H9 (cell line): ENCODE results near the gene CHCHD6. TPM values are rescaled to one million over a fixed set of nuclear protein-coding genes. Genes with fewer than 3 reads are reported as not detected.

Experiments used
- DNase-seq: peaks from one replicate; pipeline ENCODE4 v3.0.0-alpha.2; 2017
- H2AFZ ChIP-seq: one replicate; pipeline ENCODE4 v1.6.1; 2013; ENCODE audit warnings: mild to moderate bottlenecking, low read length, control low read depth, moderate library complexity
- H2AK5ac ChIP-seq: 2 replicates; pipeline ENCODE4 v1.6.1; 2013; ENCODE audit warnings: low read length, control low read depth, mixed read lengths; ENCODE audit not compliant: insufficient read length
- H2BK120ac ChIP-seq: one replicate; pipeline ENCODE4 v1.6.1; 2013; ENCODE audit warnings: low read depth, mild to moderate bottlenecking, low read length, control low read depth, inconsistent platforms; ENCODE audit not compliant: poor library complexity, severe bottlenecking
- H2BK12ac ChIP-seq: 2 replicates; pipeline ENCODE4 v1.6.1; 2013; ENCODE audit warnings: low read length, control low read depth, mixed read lengths, low read depth; ENCODE audit not compliant: insufficient read length
- H2BK15ac ChIP-seq: 2 replicates; pipeline ENCODE4 v1.6.1; 2013; ENCODE audit warnings: low read depth, low read length, control low read depth
- H2BK20ac ChIP-seq: one replicate; pipeline ENCODE4 v1.6.1; 2013; ENCODE audit warnings: low read depth, mild to moderate bottlenecking, low read length, control low read depth, inconsistent platforms; ENCODE audit not compliant: poor library complexity, severe bottlenecking
- H2BK5ac ChIP-seq: 2 replicates; pipeline ENCODE4 v1.6.1; 2013; ENCODE audit warnings: low read length, control low read depth, mixed read lengths; ENCODE audit not compliant: insufficient read length
- H3K14ac ChIP-seq: 2 replicates; pipeline ENCODE4 v1.6.1; 2013; ENCODE audit warnings: low read length, control low read depth; ENCODE audit not compliant: insufficient read depth
- H3K18ac ChIP-seq: 2 replicates; pipeline ENCODE4 v1.6.1; 2013; ENCODE audit warnings: low read depth, mild to moderate bottlenecking, mixed read lengths, low read length, control low read depth; ENCODE audit not compliant: insufficient read length
- H3K23ac ChIP-seq: 2 replicates; pipeline ENCODE4 v1.6.1; 2013; ENCODE audit warnings: low read length, control low read depth, mixed read lengths, low read depth; ENCODE audit not compliant: insufficient read length
- H3K23me2 ChIP-seq: 2 replicates; pipeline ENCODE4 v1.6.1; 2013; ENCODE audit warnings: low read depth, mild to moderate bottlenecking, mixed read lengths, low read length, control low read depth; ENCODE audit not compliant: insufficient read length, poor library complexity, severe bottlenecking
- H3K27ac ChIP-seq: 2 replicates; pipeline ENCODE4 v1.5.1; 2013; ENCODE audit warnings: low read length, control low read depth, mixed read lengths, low read depth; ENCODE audit not compliant: insufficient read length
- H3K27me3 ChIP-seq: 2 replicates; pipeline ENCODE4 v1.6.1; 2013; ENCODE audit warnings: low read length, control low read depth, inconsistent platforms; ENCODE audit not compliant: insufficient read depth
- H3K4ac ChIP-seq: 2 replicates; pipeline ENCODE4 v1.6.1; 2013; ENCODE audit warnings: low read depth, mild to moderate bottlenecking, control low read depth, inconsistent platforms, low read length, moderate library complexity
- H3K4me1 ChIP-seq: 2 replicates; pipeline ENCODE4 v1.6.1; 2013; ENCODE audit warnings: low read length, control low read depth, inconsistent platforms; ENCODE audit not compliant: insufficient read depth
- H3K4me2 ChIP-seq: 2 replicates; pipeline ENCODE4 v1.6.1; 2013; ENCODE audit warnings: low read length, control low read depth, mixed read lengths; ENCODE audit not compliant: insufficient read length, insufficient read depth
- H3K56ac ChIP-seq: 2 replicates; pipeline ENCODE4 v1.6.1; 2013; ENCODE audit warnings: low read depth, mild to moderate bottlenecking, mixed read lengths, low read length, control low read depth; ENCODE audit not compliant: insufficient read length
- H3K79me1 ChIP-seq: 2 replicates; pipeline ENCODE4 v1.6.1; 2013; ENCODE audit warnings: low read depth, mild to moderate bottlenecking, moderate library complexity, low read length, control low read depth, inconsistent platforms; ENCODE audit not compliant: insufficient read depth, poor library complexity, severe bottlenecking
- H3K79me2 ChIP-seq: 2 replicates; pipeline ENCODE4 v1.6.1; 2013; ENCODE audit warnings: low read length, control low read depth, inconsistent platforms; ENCODE audit not compliant: insufficient read depth
- H3K9ac ChIP-seq: 2 replicates; pipeline ENCODE4 v1.6.1; 2013; ENCODE audit warnings: low read length, control low read depth, mixed read lengths; ENCODE audit not compliant: insufficient read length; ENCODE audit errors: extremely low read depth
- H3K9me3 ChIP-seq: one replicate; pipeline ENCODE4 v1.6.1; 2013; ENCODE audit warnings: low read depth, low read length, inconsistent platforms; ENCODE audit not compliant: control insufficient read depth
- H3T11ph ChIP-seq: one replicate; pipeline ENCODE4 v1.6.1; 2013; ENCODE audit warnings: mild to moderate bottlenecking, low read length, control low read depth, inconsistent platforms
- H4K20me1 ChIP-seq: one replicate; pipeline ENCODE4 v1.6.1; 2013; ENCODE audit not compliant: control insufficient read depth, insufficient read length, insufficient read depth
- H4K5ac ChIP-seq: 2 replicates; pipeline ENCODE4 v1.6.1; 2013; ENCODE audit warnings: low read depth, mild to moderate bottlenecking, mixed read lengths, low read length, control low read depth; ENCODE audit not compliant: insufficient read length
- H4K8ac ChIP-seq: replicated peaks from 2 replicates; pipeline ENCODE4 v1.6.1; 2013; ENCODE audit warnings: low read length, control low read depth, mixed read lengths, low read depth; ENCODE audit not compliant: insufficient read length
- H4K91ac ChIP-seq: 2 replicates; pipeline ENCODE4 v1.6.1; 2013; ENCODE audit warnings: low read depth, mild to moderate bottlenecking, moderate library complexity, mixed read lengths, low read length, control low read depth; ENCODE audit not compliant: insufficient read length
- H3K27ac Mint-ChIP-seq, 3 experiments: 2 replicates in 2 of 3; 3 replicates in 1 of 3; pipeline ENCODE4 v1.8.0; 2020 to 2021; ENCODE audit warnings: mixed read lengths in 3 of 3, mild to moderate bottlenecking in 1 of 3, moderate library complexity in 1 of 3
- H3K27me3 Mint-ChIP-seq: 2 replicates; pipeline ENCODE4 v1.8.0; 2021; ENCODE audit warnings: low read depth, mild to moderate bottlenecking, moderate library complexity, mixed read lengths
- H3K36me3 Mint-ChIP-seq, 3 experiments: 2 replicates in 2 of 3; 3 replicates in 1 of 3; pipeline ENCODE4 v1.8.0; 2020 to 2021; ENCODE audit warnings: low read depth in 3 of 3, mixed read lengths in 3 of 3; ENCODE audit not compliant: insufficient read depth in 1 of 3
- H3K4me1 Mint-ChIP-seq, 2 experiments: 2 replicates each; pipeline ENCODE4 v1.8.0; 2020; ENCODE audit warnings: mixed read lengths in 2 of 2
- H3K4me3 Mint-ChIP-seq, 2 experiments: 2 replicates in 1 of 2; 3 replicates in 1 of 2; pipeline ENCODE4 v1.8.0; 2020 to 2021; ENCODE audit warnings: mild to moderate bottlenecking in 2 of 2, mixed read lengths in 2 of 2, moderate library complexity in 1 of 2
- H3K9me3 Mint-ChIP-seq, 2 experiments: 2 replicates in 1 of 2; 3 replicates in 1 of 2; pipeline ENCODE4 v1.8.0; 2020; ENCODE audit warnings: mild to moderate bottlenecking in 2 of 2, mixed read lengths in 2 of 2, moderate library complexity in 1 of 2
- WGBS: extraction: QIAGEN DNeasy Blood & Tissue Kit; methylation state at CpG from one replicate; pipeline ENCODE4 v1.1.7; 2013; ENCODE audit warnings: missing lambda C conversion rate, low lambda C conversion rate, mixed read lengths; ENCODE audit not compliant: insufficient read length; ENCODE audit errors: extremely low coverage; 5-methylcytosine and 5-hydroxymethylcytosine counted together
- total RNA-seq: library from RNA; stranded (reverse); gene quantifications from 2 replicates; pipeline ENCODE4 v1.2.1, GENCODE V29; 2021
- TF ChIP-seq, protein P1 (sequence below): fragments of 200-600 bp; sonication (generic); conservative IDR thresholded peaks from 3 replicates; pipeline ENCODE4 v1.8.0; 2021; ENCODE audit warnings: antibody characterized with exemption, mild to moderate bottlenecking

CHCHD6 gene
- total RNA-seq, 1 experiment from 2014 or later: 34.2 TPM

DNA sequence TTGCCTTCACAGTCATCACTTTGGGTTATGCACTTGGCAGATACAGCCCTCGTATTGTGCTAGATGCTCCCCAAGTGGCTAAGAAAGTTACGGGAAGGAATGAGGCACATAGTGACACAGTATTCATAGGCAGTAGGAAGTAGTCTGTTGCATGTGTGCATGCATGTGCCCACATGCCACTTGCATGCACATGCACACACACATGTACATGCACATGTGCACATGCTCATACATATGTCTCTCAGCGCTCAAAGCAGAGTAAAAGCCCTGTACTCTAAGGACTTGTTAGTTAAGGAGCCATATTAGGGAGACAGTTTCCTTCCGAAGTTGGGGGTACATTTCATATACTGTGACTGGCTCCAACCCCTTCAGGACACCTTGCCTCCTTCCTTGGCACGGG is 128.9 kb downstream of the CHCHD6 start:
- no peak overlapping the region for H3K18ac ChIP-seq
- H4K91ac ChIP-seq: no peak overlapping the region

More for the DNA sequence above, 128.9 kb downstream of the CHCHD6 start:
- Mint-ChIP-seq H3K9me3 (no peaks in the 10 kb centered on the region), H3K4me1 (peaks cover 4% of the 10 kb centered on the region in 2 experiments; a peak in 2 of 4 replicates), H3K27ac (no peak overlapping the region), H3K27me3 (no peaks in the 10 kb centered on the region), H3K4me3 (no peak overlapping the region), H3K36me3 (no peaks in the 10 kb centered on the region; a peak in 1 of 7 replicates)
- no peak overlapping the region for H4K8ac ChIP-seq
- no peak overlapping the region for H3K56ac ChIP-seq
- H2AFZ ChIP-seq: no peak overlapping the region
- no peak overlapping the region for H3K9ac ChIP-seq
- H2BK20ac ChIP-seq: no peak overlapping the region
- no peak overlapping the region for H2BK15ac ChIP-seq
- TF ChIP-seq, protein P1, sequence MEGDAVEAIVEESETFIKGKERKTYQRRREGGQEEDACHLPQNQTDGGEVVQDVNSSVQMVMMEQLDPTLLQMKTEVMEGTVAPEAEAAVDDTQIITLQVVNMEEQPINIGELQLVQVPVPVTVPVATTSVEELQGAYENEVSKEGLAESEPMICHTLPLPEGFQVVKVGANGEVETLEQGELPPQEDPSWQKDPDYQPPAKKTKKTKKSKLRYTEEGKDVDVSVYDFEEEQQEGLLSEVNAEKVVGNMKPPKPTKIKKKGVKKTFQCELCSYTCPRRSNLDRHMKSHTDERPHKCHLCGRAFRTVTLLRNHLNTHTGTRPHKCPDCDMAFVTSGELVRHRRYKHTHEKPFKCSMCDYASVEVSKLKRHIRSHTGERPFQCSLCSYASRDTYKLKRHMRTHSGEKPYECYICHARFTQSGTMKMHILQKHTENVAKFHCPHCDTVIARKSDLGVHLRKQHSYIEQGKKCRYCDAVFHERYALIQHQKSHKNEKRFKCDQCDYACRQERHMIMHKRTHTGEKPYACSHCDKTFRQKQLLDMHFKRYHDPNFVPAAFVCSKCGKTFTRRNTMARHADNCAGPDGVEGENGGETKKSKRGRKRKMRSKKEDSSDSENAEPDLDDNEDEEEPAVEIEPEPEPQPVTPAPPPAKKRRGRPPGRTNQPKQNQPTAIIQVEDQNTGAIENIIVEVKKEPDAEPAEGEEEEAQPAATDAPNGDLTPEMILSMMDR: no peak
- H2BK5ac ChIP-seq: no peak overlapping the region
- no peak overlapping the region for H3T11ph ChIP-seq
- H3K79me2 ChIP-seq: no peaks in the 10 kb centered on the region
- H2AK5ac ChIP-seq: no peak overlapping the region
- DNase-seq: no peak
- WGBS: no CpG with 5 or more reads among the region's 5 CpGs
- no peaks in the 10 kb centered on the region for H3K27me3 ChIP-seq
- H3K9me3 ChIP-seq: no peaks in the 10 kb centered on the region
- H3K23me2 ChIP-seq: no peaks in the 10 kb centered on the region
- no peaks in the 10 kb centered on the region for H3K79me1 ChIP-seq
- H3K4me2 ChIP-seq: no peak overlapping the region
- H3K4me1 ChIP-seq: no peaks in the 10 kb centered on the region
- H3K23ac ChIP-seq: no peak overlapping the region
- no peak overlapping the region for H2BK12ac ChIP-seq
- no peaks in the 10 kb centered on the region for H4K20me1 ChIP-seq
- H2BK120ac ChIP-seq: no peak overlapping the region
- no peak overlapping the region for H3K14ac ChIP-seq
- H3K4ac ChIP-seq: no peak overlapping the region
- H4K5ac ChIP-seq: no peak overlapping the region
- no peak overlapping the region for H3K27ac ChIP-seq
